ENCODE data around the gene ATE1. TPM values are rescaled to one million over a fixed set of nuclear protein-coding genes. Genes with fewer than 3 reads are reported as not detected.
A peak's percentile ranks its signal among the peaks of the same experiment; 100 is the strongest.

ATE1 gene
- total RNA-seq, 1 donor from 2014 or later, result 83.1 TPM

- peak; percentile 41 for DNase-seq
Observed at GRCh38 chr10:121694966-121695643, 232.7 kb downstream of the ATE1 start.

GRCh38 chr10:121694327-121694965 lies 233.4 kb downstream of the ATE1 start:
- no peak for DNase-seq

GRCh38 chr10:121692626-121693025 lies 235.2 kb downstream of the ATE1 start:
- DNase-seq, result no peak

DNA sequence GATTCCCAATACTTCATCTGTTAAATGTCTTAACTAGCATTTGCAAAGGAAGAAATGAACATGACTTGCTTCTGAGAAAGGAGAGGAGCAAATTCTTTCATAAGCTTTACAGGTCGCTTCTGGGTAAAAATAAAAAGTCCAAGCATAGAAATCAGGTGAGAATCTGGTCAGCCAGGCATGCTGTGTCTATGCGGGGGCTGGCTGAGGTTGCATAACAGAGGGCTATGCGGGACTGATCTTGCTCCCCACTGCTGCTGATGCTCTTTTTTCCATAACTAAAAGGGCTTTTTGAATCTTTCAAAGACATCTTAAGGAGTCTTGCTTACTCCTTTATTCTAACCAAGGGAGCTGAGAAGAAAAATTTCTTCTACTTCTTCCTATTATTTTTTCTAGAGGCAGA lies 236.9 kb downstream of the ATE1 start:
- DNase-seq, result no peak

Small RNAs within 50 kb of the gene (small RNA-seq; reads per million reads assigned to genes)
- not detected for gene RF00019 (ENCODE audit: low replicate concordance)
- not detected for gene RF02219 (ENCODE audit: low replicate concordance)

Other genes starting within 250 kb of the ATE1 start
- 58.7 TPM for gene NSMCE4A, start 47.2 kb upstream of the ATE1 start, total RNA-seq
- gene TACC2, start 61.1 kb upstream of the ATE1 start, total RNA-seq, result 128 TPM

Measured in tongue (tissue), 3 donors.